ENCODE data around the gene AP3B1.

GRCh38 chr5:78025540-78025939, 269.0 kb downstream of the AP3B1 start:
- TF ChIP-seq, protein P1, sequence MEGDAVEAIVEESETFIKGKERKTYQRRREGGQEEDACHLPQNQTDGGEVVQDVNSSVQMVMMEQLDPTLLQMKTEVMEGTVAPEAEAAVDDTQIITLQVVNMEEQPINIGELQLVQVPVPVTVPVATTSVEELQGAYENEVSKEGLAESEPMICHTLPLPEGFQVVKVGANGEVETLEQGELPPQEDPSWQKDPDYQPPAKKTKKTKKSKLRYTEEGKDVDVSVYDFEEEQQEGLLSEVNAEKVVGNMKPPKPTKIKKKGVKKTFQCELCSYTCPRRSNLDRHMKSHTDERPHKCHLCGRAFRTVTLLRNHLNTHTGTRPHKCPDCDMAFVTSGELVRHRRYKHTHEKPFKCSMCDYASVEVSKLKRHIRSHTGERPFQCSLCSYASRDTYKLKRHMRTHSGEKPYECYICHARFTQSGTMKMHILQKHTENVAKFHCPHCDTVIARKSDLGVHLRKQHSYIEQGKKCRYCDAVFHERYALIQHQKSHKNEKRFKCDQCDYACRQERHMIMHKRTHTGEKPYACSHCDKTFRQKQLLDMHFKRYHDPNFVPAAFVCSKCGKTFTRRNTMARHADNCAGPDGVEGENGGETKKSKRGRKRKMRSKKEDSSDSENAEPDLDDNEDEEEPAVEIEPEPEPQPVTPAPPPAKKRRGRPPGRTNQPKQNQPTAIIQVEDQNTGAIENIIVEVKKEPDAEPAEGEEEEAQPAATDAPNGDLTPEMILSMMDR (conservative IDR thresholded peaks at IDR 0.05; ENCODE audit: low read depth, low read length), result no peak
- TF ChIP-seq EZH2 (IDR thresholded peaks at IDR 0.05; ENCODE audit: borderline replicate concordance, low read depth, low read length, poor library complexity, severe bottlenecking), result no peak
